AG10803 (cell line): Measurements from ENCODE around the gene TFR2.

Experiments
- DNase-seq: peaks from one replicate; pipeline ENCODE4 v3.0.0; 2010; ENCODE audit warnings: low read depth
- H3K4me3 ChIP-seq: 2 replicates; pipeline ENCODE4 v1.5.1; 2011; ENCODE audit warnings: mild to moderate bottlenecking, low read length, control low read depth
- CTCF ChIP-seq: conservative IDR thresholded peaks from 2 replicates; pipeline ENCODE4 v1.5.1; 2011; ENCODE audit warnings: mild to moderate bottlenecking, low read length, control low read depth, inconsistent platforms

TFR2 gene

GRCh38 chr7:100626530-100627237 lies 14.7 kb downstream of the TFR2 start:
- no peak for TF ChIP-seq CTCF
- DNase-seq = peak; percentile 77
- H3K4me3 ChIP-seq = peak overlapping the region; percentile 47

GRCh38 chr7:100626055-100626454 lies 15.3 kb downstream of the TFR2 start:
- H3K4me3 ChIP-seq = peak overlapping the region; percentile 47
- DNase-seq = no peak
- TF ChIP-seq CTCF = no peak

GRCh38 chr7:100623951-100624824 lies 17.2 kb downstream of the TFR2 start:
- TF ChIP-seq CTCF = no peak
- no peak for DNase-seq
- no peak overlapping the region for H3K4me3 ChIP-seq

- DNase-seq = no peak
- TF ChIP-seq CTCF = no peak
- H3K4me3 ChIP-seq = no peak overlapping the region
These were observed 19.8 kb downstream of the TFR2 start for GRCh38 chr7:100621554-100621953.

- no peak for DNase-seq
- no peak overlapping the region for H3K4me3 ChIP-seq
- TF ChIP-seq CTCF = no peak
These were observed 20.5 kb downstream of the TFR2 start for GRCh38 chr7:100620804-100621203.

GRCh38 chr7:100620239-100620638 lies 21.1 kb downstream of the TFR2 start:
- H3K4me3 ChIP-seq = no peak overlapping the region
- TF ChIP-seq CTCF = no peak
- DNase-seq = no peak
